HG02981 (cell line): ENCODE data around the gene APOD.

Source experiments
- ATAC-seq: cut with Tn5 transposase; IDR thresholded peaks from one replicate; pipeline ENCODE4 v1.9.1; 2021; ENCODE audit warnings: mild to moderate bottlenecking, moderate library complexity; ENCODE audit not compliant: unreplicated experiment

The APOD gene

GRCh38 chr3:195531683-195532082 is 52.1 kb downstream of the APOD start:
- no peak for ATAC-seq

GRCh38 chr3:195526492-195526891 is 57.2 kb downstream of the APOD start:
- ATAC-seq, result no peak

GRCh38 chr3:195524171-195524896 is 59.4 kb downstream of the APOD start:
- no peak for ATAC-seq

- no peak for ATAC-seq
Observed at GRCh38 chr3:195522254-195523023, 61.3 kb downstream of the APOD start.
